Natural killer cell (primary cell): ENCODE results near the gene GRIN2D. TPM values are rescaled to one million over a fixed set of nuclear protein-coding genes. Genes with fewer than 3 reads are reported as not detected.

Experiments
- ATAC-seq, 3 donors: fragments of 150-1000 bp in 2 of 3; fragments of 200-7000 bp in 1 of 3; cut with Tn5 transposase; 1 replicate in 1 of 3; 2 replicates in 2 of 3; pipeline ENCODE4 v1.10.0; 2021; ENCODE audit warnings: mild to moderate bottlenecking in 2 of 3, moderate library complexity in 2 of 3
- DNase-seq, 2 donors: peaks; one replicate each; pipeline versions ENCODE4 v3.0.0 to v3.0.0-alpha.2; 2013 to 2021; ENCODE audit warnings: mixed read lengths in 1 of 2
- H3K27ac ChIP-seq: one replicate; pipeline ENCODE4 v1.5.1; 2013; ENCODE audit warnings: mild to moderate bottlenecking, low read length
- H3K27me3 ChIP-seq: one replicate; pipeline ENCODE4 v1.6.1; 2013; ENCODE audit warnings: low read length; ENCODE audit not compliant: control insufficient read depth, insufficient read depth
- H3K36me3 ChIP-seq: one replicate; pipeline ENCODE4 v1.6.1; 2013; ENCODE audit warnings: low read length; ENCODE audit not compliant: control insufficient read depth, insufficient read depth
- H3K4me1 ChIP-seq: one replicate; pipeline ENCODE4 v1.6.1; 2013; ENCODE audit warnings: low read length; ENCODE audit not compliant: control insufficient read depth, insufficient read depth
- H3K4me3 ChIP-seq: one replicate; pipeline ENCODE4 v1.5.1; 2013; ENCODE audit warnings: low read length
- H3K9me3 ChIP-seq: one replicate; pipeline ENCODE4 v1.6.1; 2013; ENCODE audit warnings: low read length; ENCODE audit not compliant: control insufficient read depth, insufficient read depth
- H3K27ac Mint-ChIP-seq, 2 donors: one replicate each; pipeline ENCODE4 v1.8.0; 2022; ENCODE audit warnings: mild to moderate bottlenecking in 2 of 2, mixed read lengths in 2 of 2, moderate library complexity in 1 of 2
- H3K27me3 Mint-ChIP-seq, 2 donors: one replicate each; pipeline ENCODE4 v1.8.0; 2022; ENCODE audit warnings: low read depth in 2 of 2, mixed read lengths in 2 of 2
- H3K36me3 Mint-ChIP-seq: one replicate; pipeline ENCODE4 v1.8.0; 2022; ENCODE audit warnings: mixed read lengths
- H3K4me1 Mint-ChIP-seq, 2 donors: one replicate each; pipeline ENCODE4 v1.8.0; 2022; ENCODE audit warnings: mixed read lengths in 2 of 2
- H3K4me3 Mint-ChIP-seq: one replicate; pipeline ENCODE4 v1.8.0; 2022; ENCODE audit warnings: mild to moderate bottlenecking, moderate library complexity, mixed read lengths
- H3K9me3 Mint-ChIP-seq, 2 donors: one replicate each; pipeline ENCODE4 v1.8.0; 2022; ENCODE audit warnings: mixed read lengths in 2 of 2
- CTCF ChIP-seq: fragments of 200-600 bp; IDR thresholded peaks from one replicate; pipeline ENCODE4 v1.8.0; 2022; ENCODE audit warnings: antibody characterized with exemption
- WGBS: methylation state at CpG from one replicate; pipeline ENCODE4 v1.1.7; 2013; ENCODE audit warnings: missing lambda C conversion rate; ENCODE audit not compliant: insufficient coverage; 5-methylcytosine and 5-hydroxymethylcytosine counted together
- intact Hi-C: fragments of 100-400 bp; cut with micrococcal nuclease; formaldehyde crosslinking; loops from one replicate; pipeline ENCODE4 v1.14.2; 2022
- total RNA-seq, 4 donors: library from RNA; stranded (reverse); fragments of 120-200 nt in 1 of 4; gene quantifications; one replicate each; pipeline versions ENCODE4 v1.2.3 to v1.2.4, GENCODE V29; 2013 to 2022

GRIN2D gene
- total RNA-seq, 3 donors from 2014 or later (not counting 1 experiment from before 2014, with no cell fraction given), result 0.05 to 0.28 (median 0.07) TPM

DNA sequence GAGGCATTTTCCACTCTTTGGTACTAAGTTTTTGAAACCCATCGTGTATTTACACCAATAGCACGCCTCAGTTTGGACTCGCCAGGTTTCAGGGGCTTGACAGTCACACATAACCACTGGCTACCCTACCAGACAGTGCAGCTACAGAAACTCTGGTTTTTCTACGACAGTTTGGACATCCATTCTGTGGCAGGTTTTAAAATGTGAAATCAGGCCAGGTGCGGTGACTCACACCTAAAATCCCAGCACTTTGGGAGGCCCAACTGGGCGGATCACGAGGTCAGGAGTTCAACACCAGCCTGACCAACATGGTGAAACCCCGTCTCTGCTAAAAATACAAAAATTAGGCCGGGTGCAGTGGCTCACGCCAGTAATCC is 15.3 kb upstream of the GRIN2D start:
- Histone ChIP-seq H3K4me1 (no peaks in the 10 kb centered on the region), H3K9me3 (no peaks in the 10 kb centered on the region), H3K36me3 (no peaks in the 10 kb centered on the region), H3K4me3 (no peak overlapping the region), H3K27me3 (no peaks in the 10 kb centered on the region), H3K27ac (no peak overlapping the region)
- H3K4me3 Mint-ChIP-seq, result no peak overlapping the region
- no peak for TF ChIP-seq CTCF
- H3K36me3 Mint-ChIP-seq, result no peaks in the 10 kb centered on the region
- no peaks in the 10 kb centered on the region for H3K4me1 Mint-ChIP-seq
- H3K27ac Mint-ChIP-seq, result no peak overlapping the region
- no peak for DNase-seq
- no peak for ATAC-seq
- no peaks in the 10 kb centered on the region for H3K9me3 Mint-ChIP-seq
- intact Hi-C loops, result no loop called here
- WGBS, result 89% methylated on average over 10 of the region's 10 CpGs
- H3K27me3 Mint-ChIP-seq, result no peaks in the 10 kb centered on the region

GRCh38 chr19:48379058-48379457 is 14.4 kb upstream of the GRIN2D start:
- ATAC-seq, result no peak
- no peak overlapping the region for H3K4me3 Mint-ChIP-seq

DNA sequence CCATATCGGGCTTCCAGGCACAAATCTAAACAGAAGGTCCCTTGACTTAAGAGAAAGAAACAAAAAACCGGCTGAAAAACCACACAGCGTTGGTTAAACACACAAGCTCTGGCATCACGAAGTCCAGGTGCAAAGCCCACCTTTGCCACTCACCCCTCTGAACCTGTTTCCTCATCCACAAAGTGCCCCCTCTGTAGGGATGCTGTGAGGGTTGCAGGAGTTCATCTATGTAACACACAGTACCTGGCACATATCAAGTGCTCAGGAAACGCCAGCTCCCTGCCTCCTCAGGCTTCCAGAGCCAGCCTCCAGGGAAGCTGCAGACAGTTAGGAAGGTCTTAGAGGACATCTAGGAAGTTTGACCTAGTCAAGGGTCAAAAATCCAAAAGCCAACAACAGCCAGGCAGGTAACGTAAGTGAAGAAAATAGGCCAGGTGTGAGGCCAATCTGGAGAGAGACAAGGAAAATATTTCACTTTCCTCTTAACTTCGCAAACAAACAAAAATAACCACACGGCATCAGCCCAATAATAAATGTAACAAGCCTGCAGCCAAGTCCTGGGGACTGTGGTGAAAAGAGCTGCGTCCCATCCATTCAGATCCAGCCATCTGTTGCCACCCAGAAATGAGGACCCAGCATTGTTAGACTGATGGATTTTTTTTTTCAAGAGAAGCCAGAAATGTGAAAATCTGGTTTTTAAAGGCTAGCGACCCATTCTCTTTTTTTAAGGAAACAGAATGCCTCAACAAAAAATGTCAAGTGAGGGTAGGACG is 12.1 kb upstream of the GRIN2D start:
- 95% methylated on average over 11 of the region's 11 CpGs for WGBS
- ATAC-seq (no peak), DNase-seq (no peak)
- H3K9me3 ChIP-seq, result no peaks in the 10 kb centered on the region
- Mint-ChIP-seq H3K4me1 (no peaks in the 10 kb centered on the region), H3K36me3 (no peaks in the 10 kb centered on the region), H3K4me3 (no peak overlapping the region), H3K9me3 (no peaks in the 10 kb centered on the region), H3K27me3 (no peaks in the 10 kb centered on the region), H3K27ac (no peak overlapping the region)
- no peak overlapping the region for H3K4me3 ChIP-seq
- intact Hi-C loops, result no loop called here
- no peaks in the 10 kb centered on the region for H3K27me3 ChIP-seq
- no peak for TF ChIP-seq CTCF
- H3K36me3 ChIP-seq, result peaks cover 22% of the 10 kb centered on the region
- H3K27ac ChIP-seq, result no peak overlapping the region
- no peaks in the 10 kb centered on the region for H3K4me1 ChIP-seq

More at GRCh38 chr19:48379058-48379457, 14.4 kb upstream of the GRIN2D start:
- Mint-ChIP-seq H3K9me3 (no peaks in the 10 kb centered on the region), H3K27ac (no peak overlapping the region), H3K4me1 (no peaks in the 10 kb centered on the region), H3K27me3 (no peaks in the 10 kb centered on the region), H3K36me3 (no peaks in the 10 kb centered on the region)
- TF ChIP-seq CTCF, result no peak
- WGBS, result 89% methylated on average over 5 of the region's 5 CpGs
- H3K27ac ChIP-seq, result no peak overlapping the region
- no peaks in the 10 kb centered on the region for H3K27me3 ChIP-seq
- no peak for DNase-seq
- intact Hi-C loops, result no loop called here
- H3K4me1 ChIP-seq, result no peaks in the 10 kb centered on the region
- no peak overlapping the region for H3K4me3 ChIP-seq
- H3K36me3 ChIP-seq, result peaks cover 5% of the 10 kb centered on the region
- no peaks in the 10 kb centered on the region for H3K9me3 ChIP-seq

DNA sequence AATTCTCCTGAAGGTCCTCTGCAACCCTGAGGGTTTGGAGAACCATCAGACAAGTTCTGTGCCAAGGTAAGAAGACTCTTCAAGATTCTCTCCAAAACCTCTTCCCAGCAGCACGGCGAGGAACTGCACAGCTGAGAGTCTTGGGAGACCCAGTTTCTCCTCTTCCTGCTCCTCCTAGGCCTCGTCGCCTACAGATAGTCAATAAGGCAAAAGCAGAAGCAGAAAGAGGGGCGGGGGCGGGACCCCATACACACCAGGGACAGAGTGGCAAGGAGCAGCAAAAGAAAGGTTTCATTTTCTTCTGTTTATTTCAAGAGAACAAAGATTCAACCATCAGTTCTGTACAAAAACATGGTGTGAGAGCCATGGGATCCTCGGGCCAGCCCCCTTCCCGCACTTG is 11.2 kb upstream of the GRIN2D start:
- Mint-ChIP-seq H3K36me3 (no peaks in the 10 kb centered on the region), H3K27me3 (no peaks in the 10 kb centered on the region), H3K4me3 (no peak overlapping the region), H3K4me1 (no peaks in the 10 kb centered on the region), H3K9me3 (no peaks in the 10 kb centered on the region), H3K27ac (no peak overlapping the region)
- Histone ChIP-seq H3K27me3 (no peaks in the 10 kb centered on the region), H3K36me3 (peaks cover 26% of the 10 kb centered on the region), H3K4me1 (no peaks in the 10 kb centered on the region), H3K27ac (no peak overlapping the region), H3K4me3 (no peak overlapping the region), H3K9me3 (no peaks in the 10 kb centered on the region)
- no peak for TF ChIP-seq CTCF
- ATAC-seq, result no peak
- intact Hi-C loops, result no loop called here
- WGBS, result 92% methylated on average over 8 of the region's 8 CpGs
- no peak for DNase-seq
